DOHH2 (cell line): ENCODE measurements around the gene CTDSPL.

ENCODE experiments used
- H3F3A ChIP-seq: fragments of 200-600 bp; sonication (generic), shearing (Covaris generic); 2 replicates; pipeline ENCODE4 v1.6.0; 2016; ENCODE audit warnings: antibody characterized with exemption, mild to moderate bottlenecking; ENCODE audit not compliant: control insufficient read depth, insufficient read depth
- H3K27ac ChIP-seq: fragments of 200-600 bp; sonication (generic); 2 replicates; pipeline ENCODE4 v1.5.1; 2014; ENCODE audit warnings: low read depth, mild to moderate bottlenecking, low read length, moderate library complexity
- H3K27me3 ChIP-seq: fragments of 200-600 bp; sonication (generic); 2 replicates; pipeline ENCODE4 v1.6.1; 2014; ENCODE audit warnings: mild to moderate bottlenecking, low read length, mixed read lengths; ENCODE audit not compliant: control insufficient read depth
- H3K36me3 ChIP-seq: fragments of 200-600 bp; sonication (generic); 2 replicates; pipeline ENCODE4 v1.6.1; 2014; ENCODE audit warnings: mild to moderate bottlenecking, low read length, moderate library complexity, mixed read lengths; ENCODE audit not compliant: control insufficient read depth
- H3K4me1 ChIP-seq: fragments of 200-600 bp; sonication (generic); 2 replicates; pipeline ENCODE4 v1.6.1; 2014; ENCODE audit warnings: mild to moderate bottlenecking, low read length, mixed read lengths; ENCODE audit not compliant: control insufficient read depth
- H3K4me2 ChIP-seq: fragments of 200-600 bp; sonication (generic); 2 replicates; pipeline ENCODE4 v1.6.0; 2014; ENCODE audit warnings: mild to moderate bottlenecking, low read length, moderate library complexity
- H3K4me3 ChIP-seq: fragments of 200-600 bp; sonication (generic); 2 replicates; pipeline ENCODE4 v1.5.1; 2014; ENCODE audit warnings: mild to moderate bottlenecking, low read length, mixed read lengths
- H3K79me2 ChIP-seq: fragments of 200-600 bp; sonication (generic); 2 replicates; pipeline ENCODE4 v1.6.1; 2014; ENCODE audit warnings: mild to moderate bottlenecking, low read length, mixed read lengths; ENCODE audit not compliant: control insufficient read depth
- H3K9me2 ChIP-seq: fragments of 200-600 bp; sonication (generic); replicated peaks from 2 replicates; pipeline ENCODE4 v1.6.1; 2014; ENCODE audit warnings: mild to moderate bottlenecking, low read length, mixed read lengths; ENCODE audit not compliant: control insufficient read depth
- H3K9me3 ChIP-seq: fragments of 200-600 bp; sonication (generic); 2 replicates; pipeline ENCODE4 v1.6.1; 2014; ENCODE audit warnings: antibody characterized with exemption, low read length, mixed read lengths; ENCODE audit not compliant: control insufficient read depth, insufficient read depth
- H4K20me1 ChIP-seq: fragments of 200-600 bp; sonication (generic); 2 replicates; pipeline ENCODE4 v1.6.0; 2014; ENCODE audit warnings: low read depth, mild to moderate bottlenecking, antibody characterized with exemption, low read length, moderate library complexity; ENCODE audit not compliant: control insufficient read depth, insufficient read depth
- CTCF ChIP-seq: fragments of 200-600 bp; sonication (generic); IDR thresholded peaks from one replicate; pipeline ENCODE4 v1.5.1; 2014; ENCODE audit warnings: antibody characterized with exemption, mild to moderate bottlenecking, low read depth, low read length; ENCODE audit not compliant: poor library complexity, severe bottlenecking
- EZH2phosphoT487 ChIP-seq: fragments of 200-600 bp; sonication (generic); IDR thresholded peaks from 2 replicates; pipeline ENCODE4 v1.6.1; 2017; ENCODE audit warnings: borderline replicate concordance, mild to moderate bottlenecking, antibody characterized with exemption, low read length, moderate library complexity, mixed read lengths

Gene CTDSPL

GRCh38 chr3:37920156-37920699 is 58.5 kb downstream of the CTDSPL start:
- H3K4me1 ChIP-seq = no peaks in the 10 kb centered on the region
- no peak overlapping the region for H3K4me3 ChIP-seq
- TF ChIP-seq EZH2phosphoT487 (no peak), CTCF (no peak)
- H3K27ac ChIP-seq = no peak overlapping the region
- peaks cover 23% of the 10 kb centered on the region for H3K27me3 ChIP-seq
- H3K9me3 ChIP-seq = no peaks in the 10 kb centered on the region
- no peaks in the 10 kb centered on the region for H3K9me2 ChIP-seq
- no peaks in the 10 kb centered on the region for H3F3A ChIP-seq
- no peaks in the 10 kb centered on the region for H3K36me3 ChIP-seq
- H4K20me1 ChIP-seq = no peaks in the 10 kb centered on the region
- H3K4me2 ChIP-seq = no peak overlapping the region
- no peaks in the 10 kb centered on the region for H3K79me2 ChIP-seq

GRCh38 chr3:37921025-37921424 is 59.3 kb downstream of the CTDSPL start:
- H3K79me2 ChIP-seq = no peaks in the 10 kb centered on the region
- H3K4me1 ChIP-seq = no peaks in the 10 kb centered on the region
- peaks cover 18% of the 10 kb centered on the region for H3K27me3 ChIP-seq
- no peak for TF ChIP-seq CTCF
- no peak for TF ChIP-seq EZH2phosphoT487
- H3K9me3 ChIP-seq = no peaks in the 10 kb centered on the region
- H4K20me1 ChIP-seq = no peaks in the 10 kb centered on the region
- H3K36me3 ChIP-seq = no peaks in the 10 kb centered on the region
- no peaks in the 10 kb centered on the region for H3K9me2 ChIP-seq
- no peak overlapping the region for H3K27ac ChIP-seq
- H3K4me2 ChIP-seq = no peak overlapping the region
- H3K4me3 ChIP-seq = no peak overlapping the region
- H3F3A ChIP-seq = no peaks in the 10 kb centered on the region

- H3K36me3 ChIP-seq = no peaks in the 10 kb centered on the region
- TF ChIP-seq EZH2phosphoT487 (no peak), CTCF (no peak)
- H3K4me1 ChIP-seq = no peaks in the 10 kb centered on the region
- H3K4me2 ChIP-seq = no peak overlapping the region
- no peaks in the 10 kb centered on the region for H3K79me2 ChIP-seq
- no peaks in the 10 kb centered on the region for H3K9me2 ChIP-seq
- H3F3A ChIP-seq = no peaks in the 10 kb centered on the region
- H3K27ac ChIP-seq = no peak overlapping the region
- no peaks in the 10 kb centered on the region for H3K9me3 ChIP-seq
- peaks cover 8% of the 10 kb centered on the region for H3K27me3 ChIP-seq
- no peak overlapping the region for H3K4me3 ChIP-seq
- H4K20me1 ChIP-seq = no peaks in the 10 kb centered on the region
Measured at GRCh38 chr3:37922721-37923568, 61.3 kb downstream of the CTDSPL start.
